SK-N-MC (cell line): ENCODE measurements around the gene UBE2G1.

ENCODE experiments used
- EZH2 ChIP-seq: fragments of 200-600 bp; sonication (generic); IDR thresholded peaks from one replicate; pipeline ENCODE4 v1.6.1; 2017; ENCODE audit warnings: antibody characterized with exemption
- POLR2AphosphoS5 ChIP-seq: IDR thresholded peaks from 2 replicates; pipeline ENCODE4 v1.6.1; 2012; ENCODE audit warnings: mild to moderate bottlenecking, low read depth, low read length, borderline replicate concordance

DNA sequence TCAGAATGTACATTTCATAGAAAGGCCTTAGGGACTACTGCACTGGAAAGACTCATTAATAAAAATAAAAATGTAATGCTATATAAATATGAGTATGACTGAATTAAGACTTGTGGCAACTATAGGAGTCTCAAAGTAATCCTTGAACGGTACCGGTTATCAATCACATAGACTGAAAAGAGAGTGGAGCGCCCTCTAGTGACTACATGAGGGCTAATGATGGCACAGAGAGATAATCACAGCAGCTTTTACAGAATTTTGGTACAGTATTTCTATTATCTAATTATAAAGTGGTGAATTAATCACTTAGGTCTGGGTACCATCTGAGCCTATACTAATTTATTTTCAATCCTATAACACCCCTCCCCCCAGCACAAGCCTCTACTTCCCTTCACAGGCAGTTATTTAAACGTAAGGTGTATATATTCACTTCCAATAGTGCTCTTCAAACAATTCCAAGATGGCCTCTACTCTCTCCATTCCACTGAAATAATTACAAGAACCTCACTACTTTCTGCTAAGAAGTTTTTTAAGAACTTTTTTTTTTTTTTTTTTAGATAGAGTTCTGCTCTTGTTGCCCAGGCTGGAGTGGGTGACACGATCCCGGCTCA is 62.0 kb downstream of the UBE2G1 start:
- TF ChIP-seq POLR2AphosphoS5 (no peak), EZH2 (no peak)
